Thymus (tissue), 11 donors: ENCODE data around the gene MRPL32. TPM values are rescaled to one million over a fixed set of nuclear protein-coding genes. Genes with fewer than 3 reads are reported as not detected.
A peak's percentile ranks its signal among the peaks of the same experiment; 100 is the strongest.

Experiments used
- DNase-seq, 9 donors: peaks; one replicate each; pipeline ENCODE4 v3.0.0-alpha.2; 2013; ENCODE audit warnings: low spot score in 9 of 9, low read depth in 6 of 9, missing footprints in 1 of 9
- H3K27ac ChIP-seq, 2 donors: one replicate each; pipeline ENCODE4 v1.5.1; 2013; ENCODE audit warnings: control low read depth in 1 of 2, low read depth in 1 of 2, low read length in 1 of 2, mild to moderate bottlenecking in 1 of 2, moderate library complexity in 1 of 2
- H3K27me3 ChIP-seq, 2 donors: one replicate each; pipeline ENCODE4 v1.5.1; 2013; ENCODE audit warnings: low read length in 1 of 2; ENCODE audit not compliant: control insufficient read depth in 2 of 2, insufficient read depth in 1 of 2
- H3K36me3 ChIP-seq, 2 donors: one replicate each; pipeline ENCODE4 v1.5.1; 2013; ENCODE audit warnings: low read length in 1 of 2, mild to moderate bottlenecking in 1 of 2, moderate library complexity in 1 of 2; ENCODE audit not compliant: control insufficient read depth in 2 of 2, insufficient read depth in 2 of 2
- H3K4me1 ChIP-seq, 2 donors: one replicate each; pipeline ENCODE4 v1.5.1; 2013; ENCODE audit warnings: low read length in 2 of 2; ENCODE audit not compliant: control insufficient read depth in 2 of 2, insufficient read depth in 2 of 2
- H3K4me3 ChIP-seq, 2 donors: one replicate each; pipeline ENCODE4 v1.5.1; 2013; ENCODE audit warnings: low read length in 2 of 2, control low read depth in 1 of 2, mild to moderate bottlenecking in 1 of 2
- H3K9me3 ChIP-seq, 2 donors: one replicate each; pipeline ENCODE4 v1.5.1; 2013; ENCODE audit warnings: low read length in 1 of 2, mild to moderate bottlenecking in 1 of 2; ENCODE audit not compliant: control insufficient read depth in 2 of 2, insufficient read depth in 1 of 2
- WGBS: extraction: QIAGEN DNeasy Blood & Tissue Kit; methylation state at CpG from one replicate; pipeline ENCODE4 v1.1.7; 2013; 5-methylcytosine and 5-hydroxymethylcytosine counted together
- polyA plus RNA-seq: library from polyadenylated mRNA; stranded (reverse); fragments of 200-250 nt; gene quantifications from one replicate; pipeline ENCODE4 v1.2.3, GENCODE V29; 2013
- total RNA-seq: library from RNA; stranded (reverse); fragments of 120-200 nt; gene quantifications from one replicate; pipeline ENCODE4 v1.2.4, GENCODE V29; 2013
- donor health status: healthy.

Gene MRPL32
- total and polyA plus RNA-seq, 2 donors, result 56.5 to 97.7 TPM

DNA sequence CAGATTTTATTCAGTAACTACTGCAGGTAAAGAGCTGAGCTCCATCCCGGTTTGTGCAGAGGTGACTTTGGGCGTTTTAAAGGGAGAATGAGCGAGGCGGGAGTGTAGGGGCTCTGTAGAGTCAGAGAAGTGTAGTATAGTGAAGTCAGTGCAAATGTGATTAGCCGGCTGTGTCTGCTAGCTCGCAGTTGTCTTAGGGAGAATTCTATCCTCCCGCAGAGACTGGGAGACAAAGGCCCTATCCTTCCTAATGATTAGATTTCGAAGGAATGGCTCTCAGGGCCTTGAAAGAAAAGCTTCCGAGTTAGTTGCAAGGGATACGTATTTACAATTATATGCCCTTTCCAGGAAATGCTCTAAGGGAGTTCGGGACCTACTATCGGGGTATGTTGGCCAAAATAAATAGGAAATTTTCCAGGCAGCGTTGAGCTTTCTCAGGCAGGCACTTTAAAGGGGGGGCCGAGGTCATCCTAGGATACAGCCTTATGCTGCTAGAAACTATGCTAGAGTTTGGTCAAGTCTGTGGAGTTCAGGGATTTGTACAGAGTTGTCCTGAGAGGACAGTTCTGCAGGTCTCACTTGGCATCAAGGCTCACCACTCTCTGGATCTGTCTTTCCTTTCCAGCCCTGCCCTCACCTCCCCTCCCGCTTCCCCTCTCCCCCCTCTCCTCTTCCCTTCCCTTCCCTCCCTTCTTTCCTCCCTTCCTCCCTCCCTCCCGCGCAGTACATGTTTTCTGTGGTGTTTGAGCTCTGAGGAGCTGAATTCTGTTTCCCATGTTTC lies 825 bp downstream of the MRPL32 start:
- peaks cover 0 to 22% of the 10 kb centered on the region in 2 donors for H3K36me3 ChIP-seq
- peak in 2 of 9 donors; percentile 17 to 38 for DNase-seq
- H3K27me3 ChIP-seq, result no peaks in the 10 kb centered on the region
- WGBS, result 11% methylated on average over 17 of the region's 17 CpGs
- no peaks in the 10 kb centered on the region for H3K9me3 ChIP-seq
- peak overlapping the region; percentile 77 for H3K4me3 ChIP-seq
- peak overlapping the region in 1 of 2 donors; percentile 74 for H3K27ac ChIP-seq
- H3K4me1 ChIP-seq, result peaks cover 14 to 19% of the 10 kb centered on the region in 2 donors

DNA sequence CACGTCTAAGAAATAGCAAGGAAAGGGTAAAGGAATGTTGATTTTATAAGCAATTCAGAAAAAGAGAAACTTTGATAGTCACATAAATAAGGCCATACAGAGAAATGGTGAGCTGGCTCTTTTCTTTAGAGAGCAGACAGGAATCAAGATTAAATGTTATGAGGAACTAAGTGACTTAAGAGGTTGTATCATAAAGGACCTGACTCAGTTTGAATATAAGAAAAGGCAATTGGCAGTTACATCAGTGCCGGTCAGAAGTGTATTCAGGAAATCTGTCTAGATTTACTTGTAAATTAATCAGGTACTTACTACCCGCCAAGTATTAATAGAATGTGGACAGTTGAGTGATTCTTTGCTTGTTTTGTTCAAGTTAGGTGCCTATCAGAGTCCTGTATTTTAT lies 2.1 kb downstream of the MRPL32 start:
- peaks cover 14 to 19% of the 10 kb centered on the region in 2 donors for H3K4me1 ChIP-seq

DNA sequence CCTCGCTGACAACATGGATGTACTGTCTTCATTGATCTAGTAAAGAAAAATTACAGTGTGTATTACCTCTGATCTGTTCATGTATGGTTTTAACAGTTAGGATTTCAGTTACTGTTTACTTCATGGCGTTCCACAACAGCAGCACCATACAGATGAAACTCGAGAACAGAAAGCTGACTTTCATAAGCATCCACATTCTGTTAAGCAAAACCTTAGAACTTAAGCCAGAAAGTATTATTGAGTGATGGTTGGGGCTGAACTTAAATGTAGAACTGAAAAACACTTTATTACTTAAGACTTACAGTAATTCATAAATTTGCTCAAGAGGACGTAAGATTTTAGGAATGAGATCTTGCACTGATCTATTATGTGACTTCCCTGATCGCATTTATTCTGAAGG lies 3.7 kb downstream of the MRPL32 start:
- Histone ChIP-seq H3K4me3 (no peak overlapping the region), H3K4me1 (peaks cover 3 to 12% of the 10 kb centered on the region in 2 donors), H3K36me3 (peaks cover 3 to 29% of the 10 kb centered on the region in 2 donors), H3K27ac (no peak overlapping the region), H3K27me3 (no peaks in the 10 kb centered on the region), H3K9me3 (no peaks in the 10 kb centered on the region)
- 95% methylated on average over 5 of the region's 5 CpGs for WGBS
- DNase-seq, result no peak

More for the DNA sequence above, 2.1 kb downstream of the MRPL32 start:
- Histone ChIP-seq H3K9me3 (no peaks in the 10 kb centered on the region), H3K27me3 (no peaks in the 10 kb centered on the region), H3K27ac (no peak overlapping the region), H3K4me3 (no peak overlapping the region), H3K36me3 (peaks cover 3 to 28% of the 10 kb centered on the region in 2 donors)
- WGBS, result 97% methylated on average over 3 of the region's 3 CpGs
- no peak for DNase-seq

DNA sequence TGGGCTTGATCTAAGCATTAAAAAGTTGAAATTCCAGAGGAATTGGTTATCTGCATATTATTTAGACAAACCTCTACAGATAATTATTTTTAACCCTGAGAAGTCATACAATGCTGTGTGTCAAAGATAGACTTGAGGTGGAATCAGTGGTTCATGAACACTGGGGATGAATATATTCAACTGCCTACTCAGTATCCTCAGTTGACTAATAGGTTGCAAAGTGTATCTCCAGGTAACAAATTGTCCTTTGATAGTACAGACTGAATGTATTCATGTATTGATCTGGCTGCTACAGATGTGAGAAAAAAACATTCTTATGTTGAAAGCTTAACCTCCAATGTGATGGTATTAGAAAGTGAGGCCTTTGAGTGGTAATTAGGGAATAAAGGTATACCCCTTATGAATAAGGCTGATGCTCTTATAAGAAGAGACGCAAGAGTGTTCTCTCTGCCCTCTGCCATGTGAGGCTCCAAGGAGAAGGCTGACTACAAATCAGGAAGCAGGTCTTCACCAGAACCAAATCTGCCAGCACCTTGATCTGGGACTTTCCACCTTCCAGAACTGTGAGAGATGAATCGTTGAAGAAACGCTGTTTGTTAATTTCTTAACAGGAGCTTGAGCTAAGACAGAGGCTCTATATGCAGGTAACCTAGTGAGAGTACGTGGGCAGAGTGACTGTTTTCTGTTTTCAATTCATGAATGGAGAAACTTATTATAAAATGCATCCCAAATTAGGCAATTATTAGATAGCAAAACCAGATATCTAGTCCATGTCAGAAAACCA lies 7.5 kb downstream of the MRPL32 start:
- Histone ChIP-seq H3K4me1 (no peaks in the 10 kb centered on the region), H3K36me3 (peaks cover 3 to 29% of the 10 kb centered on the region in 2 donors), H3K9me3 (no peaks in the 10 kb centered on the region), H3K4me3 (no peak overlapping the region), H3K27me3 (no peaks in the 10 kb centered on the region), H3K27ac (no peak overlapping the region)
- 94% methylated on average over 4 of the region's 4 CpGs for WGBS
- no peak for DNase-seq

DNA sequence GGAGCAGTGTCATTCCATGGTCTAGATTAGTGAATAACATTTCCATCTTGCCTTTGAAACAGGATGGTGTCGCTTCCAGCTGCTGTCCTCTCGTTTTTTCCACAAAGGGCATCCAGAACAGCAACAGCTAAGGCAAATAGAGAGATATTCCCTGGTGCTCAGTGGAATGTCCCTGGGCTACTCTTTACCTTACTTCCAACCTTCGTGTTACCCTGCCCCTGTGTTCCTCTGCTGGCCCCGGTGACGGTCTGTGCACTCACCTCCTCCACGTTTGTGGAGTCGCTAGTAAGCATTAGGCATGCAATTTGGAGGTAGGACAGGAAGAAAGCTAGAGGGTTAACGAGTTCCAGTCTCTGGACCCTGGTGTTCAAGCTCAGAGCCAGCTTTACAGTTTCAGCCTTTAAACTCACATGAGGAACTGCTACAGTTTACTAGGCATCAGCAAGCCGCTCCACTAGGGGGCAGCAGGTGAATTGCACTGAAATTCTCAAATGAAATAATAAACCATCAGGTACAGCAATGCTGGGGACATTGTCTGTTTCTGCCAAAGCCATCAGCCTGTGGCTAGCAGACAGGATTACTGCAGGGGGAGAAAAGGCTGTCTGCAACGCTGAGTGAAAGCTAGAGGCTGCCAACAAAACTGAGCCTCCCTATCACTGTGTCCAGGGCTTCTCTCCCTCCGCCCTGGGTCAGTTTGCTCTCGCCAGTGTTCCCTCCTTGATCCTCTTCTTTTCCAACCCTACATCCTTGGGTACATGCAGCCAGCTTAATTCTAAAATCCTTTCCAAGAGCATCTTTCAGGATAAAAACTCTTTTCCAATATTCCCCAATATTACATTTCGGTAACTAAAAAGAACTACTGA lies 9.0 kb downstream of the MRPL32 start:
- no peaks in the 10 kb centered on the region for H3K4me1 ChIP-seq
- DNase-seq, result peak in 8 of 9 donors; percentile 37 to 76 (median 52)
- WGBS, result 66% methylated on average over 13 of the region's 13 CpGs
- peaks cover 3 to 15% of the 10 kb centered on the region in 2 donors for H3K36me3 ChIP-seq
- no peaks in the 10 kb centered on the region for H3K9me3 ChIP-seq
- no peak overlapping the region for H3K4me3 ChIP-seq
- no peak overlapping the region for H3K27ac ChIP-seq
- H3K27me3 ChIP-seq, result no peaks in the 10 kb centered on the region

DNA sequence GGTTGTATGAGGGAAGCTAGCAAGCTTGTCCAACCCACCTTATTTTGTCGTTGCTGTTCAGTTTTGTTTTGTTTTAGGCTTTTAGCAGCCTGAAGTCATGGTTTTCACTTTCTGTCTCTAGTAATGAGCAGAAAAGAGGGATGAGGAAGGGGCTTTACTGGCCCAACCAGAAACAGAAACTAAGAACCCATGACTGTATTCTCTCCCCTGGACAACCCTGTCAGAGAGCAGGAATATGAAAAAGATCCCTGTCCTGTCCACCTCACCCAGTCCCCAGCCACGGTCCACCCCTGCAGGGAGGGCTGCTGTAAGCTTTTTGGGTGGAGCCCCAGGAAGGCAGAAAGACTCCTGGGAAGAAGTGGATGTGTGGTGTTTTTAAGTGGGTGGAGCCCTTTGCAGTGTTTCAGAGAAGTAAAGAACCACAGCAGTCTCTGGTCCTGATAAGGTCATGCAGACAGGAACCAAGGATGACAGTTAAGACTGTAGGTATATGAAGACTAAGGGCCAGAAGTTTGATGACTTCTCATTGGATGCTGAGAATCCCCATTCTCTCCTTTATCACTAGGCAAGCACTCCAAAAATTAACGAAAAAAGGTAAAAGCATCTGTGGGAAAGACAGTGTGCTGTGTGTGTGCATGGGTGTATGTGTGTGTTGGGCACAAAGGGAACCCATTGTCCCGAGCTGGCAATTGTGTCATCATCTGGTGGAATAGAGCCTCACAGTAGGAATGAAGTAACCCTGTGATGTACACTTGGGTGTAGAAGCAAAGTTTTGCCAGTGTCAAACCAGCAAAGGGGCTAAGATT lies 13.8 kb downstream of the MRPL32 start:
- Histone ChIP-seq H3K27ac (no peak overlapping the region), H3K4me1 (no peaks in the 10 kb centered on the region), H3K9me3 (no peaks in the 10 kb centered on the region), H3K36me3 (no peaks in the 10 kb centered on the region), H3K4me3 (no peak overlapping the region), H3K27me3 (no peaks in the 10 kb centered on the region)
- no peak for DNase-seq
- 26% methylated on average over 4 of the region's 4 CpGs for WGBS

DNA sequence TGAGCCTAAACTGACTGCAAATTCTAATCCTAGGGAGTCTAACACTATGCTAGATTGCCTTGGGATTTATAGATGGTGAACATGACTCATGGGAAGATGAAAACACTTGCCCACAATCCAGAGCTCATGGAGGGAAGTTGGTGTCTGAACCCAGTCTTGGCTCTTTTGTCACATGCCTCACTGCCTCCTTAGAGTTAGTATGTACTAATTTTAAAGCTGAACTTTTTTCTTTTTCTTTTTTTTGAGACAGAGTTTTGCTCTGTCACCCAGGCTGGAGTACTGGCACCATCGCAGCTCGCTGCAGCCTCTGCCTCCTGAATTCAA lies 14.4 kb downstream of the MRPL32 start:
- H3K27ac ChIP-seq, result no peak overlapping the region
- no peaks in the 10 kb centered on the region for H3K27me3 ChIP-seq
- H3K4me1 ChIP-seq, result no peaks in the 10 kb centered on the region
- H3K4me3 ChIP-seq, result no peak overlapping the region
- WGBS, result 100% methylated on average over 2 of the region's 2 CpGs
- DNase-seq, result no peak
- no peaks in the 10 kb centered on the region for H3K36me3 ChIP-seq
- H3K9me3 ChIP-seq, result no peaks in the 10 kb centered on the region

DNA sequence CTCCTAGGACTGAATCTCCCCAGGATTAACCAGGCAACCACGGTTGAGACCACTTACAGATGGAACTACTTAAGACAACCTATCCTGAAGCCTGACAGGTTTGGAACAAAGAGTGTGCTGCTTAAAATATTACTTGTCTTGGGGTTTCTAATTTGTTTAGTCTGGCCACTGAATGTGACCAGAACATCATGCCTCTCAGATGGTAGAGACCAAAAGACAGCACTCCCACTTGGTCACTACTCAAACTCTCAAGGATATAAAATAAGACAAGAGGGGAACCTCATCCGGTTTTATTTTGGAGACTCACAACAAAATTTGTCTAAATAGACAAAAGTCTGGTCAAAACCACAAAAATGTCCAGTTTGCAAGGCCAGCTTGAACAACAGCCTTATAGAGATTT lies 15.3 kb downstream of the MRPL32 start:
- Histone ChIP-seq H3K27ac (no peak overlapping the region), H3K9me3 (no peaks in the 10 kb centered on the region), H3K36me3 (no peaks in the 10 kb centered on the region), H3K27me3 (no peaks in the 10 kb centered on the region), H3K4me3 (no peak overlapping the region), H3K4me1 (no peaks in the 10 kb centered on the region)
- no peak for DNase-seq
- WGBS, result 95% methylated on average over 2 of the region's 2 CpGs
